ENCODE measurements around the gene UNC13A.

DNA sequence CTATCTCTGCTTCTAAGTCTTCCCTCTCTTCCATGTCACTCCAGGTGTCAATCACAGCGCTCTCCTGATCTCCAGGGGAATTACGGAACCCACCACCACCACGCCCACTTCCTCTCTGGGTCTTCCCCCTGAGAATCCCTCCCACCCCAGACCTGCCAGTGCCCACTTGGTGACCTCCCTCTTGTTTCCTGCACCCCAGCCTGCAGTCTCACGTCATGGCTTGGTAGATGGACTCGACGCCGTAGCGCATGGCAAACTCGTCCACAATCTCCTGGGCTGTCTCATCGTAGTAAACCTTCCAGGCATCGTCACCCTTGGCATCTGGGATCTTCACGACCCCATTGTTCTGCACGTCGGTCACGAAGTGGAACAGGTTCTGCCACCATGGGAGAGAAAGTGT, 47.0 kb downstream of the UNC13A start:
- TF ChIP-seq, protein P1, sequence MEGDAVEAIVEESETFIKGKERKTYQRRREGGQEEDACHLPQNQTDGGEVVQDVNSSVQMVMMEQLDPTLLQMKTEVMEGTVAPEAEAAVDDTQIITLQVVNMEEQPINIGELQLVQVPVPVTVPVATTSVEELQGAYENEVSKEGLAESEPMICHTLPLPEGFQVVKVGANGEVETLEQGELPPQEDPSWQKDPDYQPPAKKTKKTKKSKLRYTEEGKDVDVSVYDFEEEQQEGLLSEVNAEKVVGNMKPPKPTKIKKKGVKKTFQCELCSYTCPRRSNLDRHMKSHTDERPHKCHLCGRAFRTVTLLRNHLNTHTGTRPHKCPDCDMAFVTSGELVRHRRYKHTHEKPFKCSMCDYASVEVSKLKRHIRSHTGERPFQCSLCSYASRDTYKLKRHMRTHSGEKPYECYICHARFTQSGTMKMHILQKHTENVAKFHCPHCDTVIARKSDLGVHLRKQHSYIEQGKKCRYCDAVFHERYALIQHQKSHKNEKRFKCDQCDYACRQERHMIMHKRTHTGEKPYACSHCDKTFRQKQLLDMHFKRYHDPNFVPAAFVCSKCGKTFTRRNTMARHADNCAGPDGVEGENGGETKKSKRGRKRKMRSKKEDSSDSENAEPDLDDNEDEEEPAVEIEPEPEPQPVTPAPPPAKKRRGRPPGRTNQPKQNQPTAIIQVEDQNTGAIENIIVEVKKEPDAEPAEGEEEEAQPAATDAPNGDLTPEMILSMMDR (IDR thresholded peaks at IDR 0.05; ENCODE audit: insufficient read depth, low read length, poor library complexity, severe bottlenecking): no peak
- no peak for TF ChIP-seq EZH2phosphoT487 (conservative IDR thresholded peaks at IDR 0.05; ENCODE audit: low read length)
